LNCAP (cell line): ENCODE results near the gene PLEKHM1.

Experiments used
- CTCF ChIP-seq: fragments of 450-650 bp; IDR thresholded peaks from 2 replicates; pipeline ENCODE4 v1.5.1; 2017; ENCODE audit warnings: mild to moderate bottlenecking

PLEKHM1 gene

DNA sequence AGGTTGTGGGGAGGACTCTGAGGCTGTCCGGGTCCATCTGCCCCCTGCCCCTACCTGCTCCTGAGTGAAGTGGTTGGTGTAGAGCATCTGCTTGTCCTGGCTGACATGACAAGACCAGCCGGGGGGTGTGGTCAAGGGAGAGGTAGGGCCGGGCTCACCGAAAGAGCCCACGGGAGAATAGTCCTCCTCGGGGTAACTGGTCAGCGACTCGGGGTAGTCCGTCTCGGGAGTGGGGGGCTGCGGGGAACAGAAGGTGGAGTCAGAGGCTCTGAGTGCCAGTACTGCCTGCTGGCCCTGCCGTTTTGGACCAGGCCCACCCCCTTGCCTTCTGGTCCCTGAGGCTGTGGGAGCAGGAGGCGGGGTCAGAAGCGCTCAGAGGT lies 85.7 kb downstream of the PLEKHM1 start:
- TF ChIP-seq CTCF: no peak

DNA sequence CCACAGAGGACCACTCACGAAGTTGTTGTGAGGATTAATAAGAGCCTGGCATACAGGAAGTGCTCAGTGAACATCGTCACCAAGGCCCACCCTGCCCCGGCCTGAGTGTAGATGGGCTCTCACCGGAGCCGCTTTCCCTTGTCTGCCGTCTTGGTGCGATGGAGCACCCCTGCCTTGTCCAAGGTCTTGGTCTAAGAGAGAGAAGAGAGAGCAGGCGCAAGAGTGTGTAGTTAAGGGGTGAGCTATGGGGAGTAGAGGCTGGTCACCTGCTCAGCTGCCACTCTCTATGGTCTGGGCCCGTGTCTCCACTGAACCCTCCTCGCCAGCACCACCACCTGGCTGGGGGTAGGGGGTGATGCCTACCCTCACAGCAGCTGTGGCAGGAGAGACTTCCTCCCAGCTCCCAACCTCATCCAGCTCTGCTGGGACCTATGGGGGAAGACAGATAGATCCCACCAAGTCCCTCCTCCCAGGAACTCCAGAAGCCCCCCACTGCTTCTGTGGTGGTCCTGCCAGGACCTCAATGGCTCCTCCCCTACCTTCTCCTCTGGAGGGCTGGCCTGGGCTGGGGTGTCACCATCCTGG lies 86.5 kb downstream of the PLEKHM1 start:
- TF ChIP-seq CTCF: no peak

DNA sequence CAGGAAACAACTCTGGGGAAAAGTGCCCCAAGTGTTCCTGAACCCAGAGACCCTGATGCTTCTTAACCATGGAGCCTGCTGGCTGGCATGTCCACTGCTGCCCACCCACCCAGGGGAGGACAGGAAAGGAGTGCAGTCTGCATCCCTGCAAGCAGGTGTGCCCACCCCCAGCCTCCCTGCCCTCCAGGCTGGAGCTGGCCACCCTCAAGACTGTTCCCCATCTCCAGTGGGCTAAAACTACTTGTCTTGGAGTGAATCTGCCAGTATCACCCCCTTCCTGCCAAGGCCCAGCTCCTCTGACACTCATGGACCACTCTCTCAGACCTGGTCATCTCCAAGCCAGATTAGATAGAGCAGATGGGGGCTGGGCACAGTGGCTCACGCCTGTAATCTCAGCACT lies 87.6 kb downstream of the PLEKHM1 start:
- TF ChIP-seq CTCF: no peak

GRCh38 chr17:45398800-45399199 lies 91.7 kb downstream of the PLEKHM1 start:
- TF ChIP-seq CTCF: no peak

GRCh38 chr17:45397796-45398195 lies 92.7 kb downstream of the PLEKHM1 start:
- no peak for TF ChIP-seq CTCF

DNA sequence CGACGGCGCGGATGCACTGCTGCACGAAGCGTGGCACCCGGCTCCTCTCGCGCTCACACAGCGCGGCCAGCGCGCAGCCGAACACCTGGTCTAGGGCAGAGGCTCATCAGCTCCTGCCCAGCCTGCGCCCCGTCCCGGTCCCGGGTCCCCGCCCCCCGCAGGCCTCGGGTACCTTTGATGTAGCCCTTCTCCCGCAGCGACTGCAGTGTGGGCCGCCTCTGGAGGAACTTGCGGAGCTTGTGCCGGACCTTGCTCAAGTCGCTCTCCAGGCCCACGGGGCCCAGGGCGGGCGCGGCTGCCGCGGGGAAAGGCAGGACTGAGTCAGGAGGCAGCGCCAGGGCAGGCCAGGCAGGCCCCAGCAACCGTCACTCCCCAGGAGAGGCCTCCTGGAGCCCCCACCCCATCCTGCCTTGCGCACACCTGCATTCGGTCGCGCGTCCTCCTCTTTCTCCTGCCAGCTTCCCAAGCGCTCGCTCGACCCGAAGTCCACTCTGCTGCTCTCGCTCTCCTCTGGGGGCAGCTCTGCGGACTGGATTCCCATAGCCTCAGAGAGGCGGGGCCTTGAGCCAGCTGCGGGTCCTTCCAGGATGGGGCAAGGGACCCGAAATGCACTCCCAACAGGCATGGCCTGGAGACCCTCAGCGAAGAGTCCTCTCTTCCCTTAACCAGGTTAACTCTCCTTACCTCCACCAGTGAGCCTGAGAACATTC lies 93.9 kb downstream of the PLEKHM1 start:
- no peak for TF ChIP-seq CTCF

GRCh38 chr17:45395569-45396415 lies 94.7 kb downstream of the PLEKHM1 start:
- no peak for TF ChIP-seq CTCF
